T-helper 1 cell treated with Interleukin-12 subunit alpha and Interleukin-12 subunit beta and Interleukin-4 antibody, amounts not matched to agents 30 ng/mL and 1 ng/mL, for 36 hours (primary cell): ENCODE results near the gene GOLGA6L26. TPM values are rescaled to one million over a fixed set of nuclear protein-coding genes. Genes with fewer than 3 reads are reported as not detected.
"Not testable (repeated sequence)": the region's sequence is repeated elsewhere in the genome, so short reads cannot be mapped to it uniquely, and the experiment has no call there.

Experiments
- intact Hi-C: fragments of 100-400 bp; cut with micrococcal nuclease; formaldehyde crosslinking; loops from one replicate; pipeline ENCODE4 v1.15.1; 2024
- total RNA-seq: library from RNA; stranded (reverse); gene quantifications from 2 replicates; pipeline ENCODE4 v1.2.3, GENCODE V29; 2022

Gene GOLGA6L26, protein sequence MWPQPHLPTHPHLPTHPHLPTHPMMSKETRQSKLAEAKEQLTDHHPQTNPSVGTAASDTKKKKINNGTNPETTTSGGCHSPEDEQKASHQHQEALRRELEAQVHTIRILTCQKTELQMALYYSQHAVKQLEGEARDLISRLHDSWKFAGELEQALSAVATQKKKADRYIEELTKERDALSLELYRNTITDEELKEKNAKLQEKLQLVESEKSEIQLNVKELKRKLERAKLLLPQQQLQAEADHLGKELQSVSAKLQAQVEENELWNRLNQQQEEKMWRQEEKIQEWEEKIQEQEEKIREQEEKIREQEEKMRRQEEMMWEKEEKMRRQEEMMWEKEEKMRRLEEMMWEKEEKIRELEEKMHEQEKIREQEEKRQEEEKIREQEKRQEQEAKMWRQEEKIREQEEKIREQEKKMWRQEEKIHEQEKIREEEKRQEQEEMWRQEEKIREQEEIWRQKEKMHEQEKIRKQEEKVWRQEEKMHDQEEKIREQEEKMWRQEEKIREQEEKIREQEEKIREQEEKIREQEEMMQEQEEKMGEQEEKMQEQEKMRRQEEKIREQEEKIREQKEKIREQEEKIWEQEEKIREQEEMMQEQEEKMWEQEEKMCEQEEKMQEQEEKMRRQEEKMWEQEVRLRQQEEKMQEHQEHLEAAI
- total RNA-seq: not detected in 2 replicates

DNA sequence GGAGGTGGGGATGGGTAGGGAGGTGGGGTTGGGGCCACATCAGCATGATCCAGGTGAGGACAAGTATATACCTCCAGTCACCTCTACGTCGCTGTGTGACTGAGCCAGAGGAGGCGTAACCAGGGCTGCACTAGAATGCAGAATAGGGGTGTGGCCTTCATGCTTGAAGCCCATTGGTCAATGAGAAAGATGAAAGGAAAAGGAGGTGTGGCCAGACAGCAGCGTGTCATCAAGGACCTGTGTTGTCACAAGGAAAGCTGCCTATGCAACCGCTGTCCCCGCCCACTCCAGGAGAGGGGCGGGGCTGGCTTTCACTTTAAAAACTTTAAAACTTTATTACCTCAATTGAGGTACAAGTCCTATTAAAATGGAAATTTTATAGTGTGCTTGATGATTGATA lies at the start of gene GOLGA6L26:
Gene GOLGA6L26, minus strand, starts transcription at position 101 of the 400 bp plus-strand sequence. Its CDS starts 61 bp downstream, at position 40.
- intact Hi-C loops: not testable (repeated sequence)

DNA sequence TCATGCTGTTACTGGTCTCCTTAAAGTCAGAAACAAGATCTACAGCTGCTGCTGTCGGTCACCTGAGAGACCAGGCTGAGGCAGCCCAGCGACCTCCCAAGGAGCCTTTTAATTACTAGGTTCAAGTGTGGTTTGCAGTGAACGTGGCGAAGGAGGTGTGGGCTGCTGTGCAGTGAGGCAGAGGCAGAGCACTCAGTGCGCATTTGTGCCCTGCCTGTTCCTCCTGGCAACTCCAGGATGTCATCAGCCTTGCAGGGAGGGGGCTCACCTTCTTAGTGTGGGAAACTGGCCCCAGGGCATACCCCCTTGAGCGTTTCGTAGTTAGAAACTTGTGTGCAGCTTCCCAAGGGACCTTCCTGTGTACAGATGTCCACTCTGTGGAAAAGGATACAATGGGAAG lies 47.2 kb upstream of the GOLGA6L26 start:
- intact Hi-C loops: not testable (repeated sequence)

DNA sequence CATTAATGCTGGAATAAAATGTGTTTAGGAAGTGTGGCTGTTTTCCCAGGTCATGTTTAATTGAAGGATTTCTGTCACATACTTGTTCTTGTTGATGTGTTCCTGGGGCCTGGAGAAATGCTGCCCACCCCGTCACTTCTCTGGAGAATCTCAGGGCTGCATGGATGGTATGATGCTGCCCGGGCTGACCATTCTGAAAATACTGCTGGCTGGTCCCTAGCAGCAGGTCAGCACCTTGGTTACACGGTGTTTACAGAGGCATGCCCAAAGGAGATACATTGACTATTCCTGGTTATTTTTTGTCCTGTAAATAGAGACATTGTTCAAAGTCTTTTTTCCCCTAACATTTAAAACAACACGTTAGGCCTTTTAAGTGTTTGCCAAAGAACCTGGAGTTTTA lies 46.7 kb upstream of the GOLGA6L26 start:
- intact Hi-C loops: not testable (repeated sequence)

DNA sequence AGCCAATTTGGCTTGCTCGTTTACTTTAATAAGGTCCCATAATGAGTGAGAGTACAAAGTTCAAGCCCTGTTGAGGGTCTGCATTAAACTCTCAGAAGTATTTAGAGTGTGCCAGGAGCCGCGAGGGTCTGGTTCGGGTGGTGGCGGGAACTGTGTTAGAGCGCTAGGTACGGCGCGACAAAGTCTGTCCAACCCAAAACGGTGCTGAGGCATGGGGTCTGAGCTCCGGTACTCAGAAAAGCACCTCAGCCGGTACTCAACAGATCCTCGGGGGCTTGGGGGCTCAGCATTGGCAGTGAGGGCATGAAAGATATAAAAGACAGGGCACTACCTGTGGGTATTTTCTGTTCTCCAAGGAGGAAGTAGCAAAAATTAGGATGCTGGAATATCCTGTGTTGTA lies 45.0 kb upstream of the GOLGA6L26 start:
- intact Hi-C loops: not testable (repeated sequence)

DNA sequence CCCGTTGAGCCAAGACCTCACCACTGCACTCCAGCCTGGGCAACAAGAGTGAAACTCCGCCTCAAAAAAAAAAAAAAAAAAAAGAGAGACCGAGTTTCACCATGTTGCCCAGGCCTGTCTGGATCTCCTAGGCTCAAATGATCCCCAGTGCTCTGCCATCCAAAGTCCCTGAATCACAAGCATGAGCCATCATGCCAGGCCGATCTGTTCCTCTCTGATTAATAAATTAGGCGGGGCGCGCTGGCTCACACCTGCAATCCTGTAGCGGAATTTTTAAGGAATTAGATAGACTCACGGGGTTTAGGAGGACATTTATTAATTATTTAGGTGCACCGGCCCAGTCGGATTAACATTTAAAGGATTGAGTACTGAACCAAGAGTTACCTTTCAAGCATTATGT lies 40.2 kb upstream of the GOLGA6L26 start:
- intact Hi-C loops: not testable (repeated sequence)

DNA sequence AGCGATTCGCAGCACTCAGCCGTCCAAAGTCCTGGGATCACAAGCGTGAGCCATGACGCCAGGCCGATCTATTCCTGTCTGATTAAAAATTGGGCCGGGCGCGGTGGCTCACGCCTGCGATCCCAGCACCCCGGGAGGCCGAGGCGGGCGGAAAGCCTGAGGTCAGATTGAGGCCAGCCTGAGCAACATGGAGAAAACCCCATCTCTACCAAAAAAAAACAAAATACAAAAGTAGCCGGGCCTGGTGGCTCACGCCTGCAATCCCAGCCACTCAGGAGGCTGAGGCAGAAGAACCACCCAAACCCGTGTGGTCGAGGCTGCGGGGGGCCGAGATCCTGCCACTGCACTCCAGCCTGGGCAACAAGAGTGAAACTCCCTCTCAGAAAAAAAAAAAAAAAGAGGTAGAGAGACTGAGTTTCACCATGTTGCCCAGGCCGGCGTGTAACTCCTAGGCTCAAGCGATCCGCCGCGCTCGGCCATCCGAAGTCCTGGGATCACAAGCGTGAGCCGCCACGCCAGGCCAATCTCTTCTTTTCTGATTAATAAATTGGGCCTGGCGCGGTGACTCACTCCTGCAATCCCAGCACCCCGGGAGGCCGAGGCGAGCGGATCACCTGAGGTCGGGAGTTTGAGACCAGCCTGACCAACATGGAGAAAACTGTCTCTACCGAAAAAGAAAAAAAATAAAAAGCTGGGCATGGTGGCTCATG lies 39.0 kb upstream of the GOLGA6L26 start:
- intact Hi-C loops: not testable (repeated sequence)

DNA sequence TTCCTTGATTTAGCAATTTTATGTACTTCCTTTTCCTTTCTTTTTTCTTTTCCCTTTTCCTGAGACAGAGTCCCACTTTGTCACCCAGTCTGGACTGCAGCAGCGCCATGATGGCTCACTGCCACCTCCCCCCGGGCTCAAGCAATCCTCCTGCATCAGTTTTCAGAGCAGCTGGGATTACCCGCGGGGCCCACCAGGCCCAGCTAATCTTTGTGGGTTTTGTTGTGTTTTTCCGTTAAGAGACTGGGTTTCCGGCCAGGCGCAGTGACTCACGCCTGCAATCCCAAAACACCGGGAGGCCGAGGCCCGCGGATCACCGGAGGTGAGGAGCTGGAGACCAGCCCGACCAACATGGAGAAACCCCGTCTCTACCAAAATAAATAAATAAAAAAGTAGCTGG lies 38.3 kb upstream of the GOLGA6L26 start:
- intact Hi-C loops: no loop called here

DNA sequence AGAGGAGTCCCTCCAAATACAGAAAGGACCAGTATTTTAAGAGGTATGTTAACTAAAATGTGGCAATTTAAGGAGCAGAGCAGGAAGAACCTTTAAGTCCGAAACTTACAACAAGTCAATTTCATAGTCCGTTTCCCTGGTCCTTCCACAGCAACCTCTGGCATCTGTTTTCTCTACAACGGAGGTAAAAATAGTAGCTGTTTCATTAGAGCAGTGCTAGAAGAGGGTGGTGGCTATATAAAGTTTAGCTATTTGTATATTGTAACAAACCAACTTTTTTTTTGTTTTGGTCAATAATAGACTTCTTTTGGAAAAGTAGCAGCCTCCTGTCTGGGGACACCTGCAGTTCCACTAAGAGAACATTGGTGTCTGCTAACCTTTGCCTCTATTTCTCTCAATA lies 37.9 kb upstream of the GOLGA6L26 start:
- intact Hi-C loops: not testable (repeated sequence)

DNA sequence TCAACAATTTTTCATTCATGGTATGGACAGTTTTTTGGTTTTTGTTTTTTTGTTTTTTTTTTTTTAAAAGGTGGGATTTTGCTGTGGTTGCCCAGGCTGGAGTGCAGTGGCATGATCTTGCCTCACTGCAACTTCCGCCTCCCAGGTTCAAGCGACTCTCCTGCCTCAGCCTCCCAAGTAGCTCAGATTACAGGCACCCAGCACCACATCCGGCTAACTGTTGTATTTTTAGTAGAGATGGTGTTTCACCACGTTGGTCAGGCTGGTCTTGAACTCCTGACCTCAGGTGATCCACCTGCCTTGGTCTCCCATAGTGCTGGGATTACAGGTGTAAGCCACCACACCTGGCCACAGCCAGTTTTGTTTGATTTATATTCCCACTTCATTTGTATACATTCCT lies 37.1 kb upstream of the GOLGA6L26 start:
- intact Hi-C loops: not testable (repeated sequence)

DNA sequence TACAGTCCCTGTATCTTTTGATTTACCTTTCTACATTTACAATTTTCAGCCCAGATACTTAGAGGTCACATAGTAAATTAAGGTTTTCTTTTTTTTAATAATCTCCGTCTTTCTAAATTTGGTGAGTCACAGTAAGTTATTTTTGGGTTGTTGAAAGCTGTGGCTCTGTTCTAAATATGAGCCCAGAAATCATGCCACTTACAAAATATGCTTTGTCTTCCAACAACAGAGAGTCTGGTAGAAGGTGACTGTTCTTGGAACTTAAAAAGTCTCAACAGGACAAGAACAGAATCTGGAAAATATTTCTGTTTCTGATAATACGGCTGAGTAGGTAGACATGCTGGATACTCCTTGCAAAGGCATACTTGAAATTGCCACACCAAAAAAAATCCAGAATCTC lies 36.6 kb upstream of the GOLGA6L26 start:
- intact Hi-C loops: no loop called here

DNA sequence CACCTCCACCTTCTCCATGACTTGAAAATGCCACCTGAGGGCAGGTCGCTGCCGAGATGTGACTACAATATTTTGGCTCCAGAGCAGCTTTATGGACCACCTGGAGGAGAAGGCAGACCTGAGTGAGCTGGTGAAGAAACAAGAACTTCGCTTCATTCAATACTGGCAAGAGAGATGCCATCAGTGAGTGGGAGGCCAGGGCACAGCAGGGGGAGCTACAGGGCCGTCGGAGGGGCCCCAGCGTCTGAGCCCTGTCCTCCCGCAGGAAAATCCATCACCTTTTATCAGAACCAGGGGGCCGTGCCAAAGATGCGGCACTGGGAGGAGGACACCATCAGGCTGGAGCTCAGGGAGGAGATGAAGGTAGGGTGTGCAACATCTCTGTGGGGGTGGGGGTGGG lies 30.3 kb upstream of the GOLGA6L26 start:
- intact Hi-C loops: not testable (repeated sequence)

DNA sequence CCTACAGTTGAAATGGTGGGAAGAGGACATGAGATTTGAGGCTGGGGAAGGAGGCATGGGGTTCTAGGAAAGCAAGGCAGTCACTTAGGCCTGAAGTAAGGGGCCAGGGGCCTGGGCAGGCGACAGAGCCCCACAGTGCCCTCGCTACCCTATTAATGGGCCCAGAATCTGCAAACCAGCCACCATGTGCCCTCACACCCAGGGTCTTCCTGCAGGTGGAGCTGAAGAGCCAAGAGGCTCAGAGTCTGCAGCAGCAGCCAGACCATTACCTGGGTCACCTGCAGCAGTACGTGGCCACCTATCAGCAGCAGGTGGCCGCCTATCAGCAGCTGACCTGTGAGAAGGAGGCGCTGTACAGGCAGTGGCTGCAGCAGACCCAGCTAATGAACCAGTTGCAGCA lies 28.6 kb upstream of the GOLGA6L26 start:
- intact Hi-C loops: not testable (repeated sequence)

DNA sequence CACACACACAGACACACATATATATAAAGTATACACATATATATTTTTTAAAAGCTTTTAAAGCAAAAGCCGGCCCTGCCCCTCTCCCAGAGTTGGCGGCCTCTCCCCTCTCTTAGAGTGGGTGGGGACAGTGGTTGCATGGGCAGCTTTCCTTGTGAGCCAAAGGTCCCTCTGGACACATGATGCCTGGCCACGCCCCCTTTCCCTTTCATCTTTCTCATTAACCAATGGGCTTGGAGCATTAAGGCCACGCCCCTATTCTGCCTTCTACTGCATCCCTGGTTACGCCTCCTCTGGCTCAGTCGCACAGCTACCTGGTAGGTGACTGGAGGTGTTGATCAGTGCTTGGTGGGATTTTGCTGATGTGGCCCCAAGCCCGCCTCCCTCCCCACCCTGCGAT lies 20.5 kb upstream of the GOLGA6L26 start, which contains the start of gene GOLGA8S:
Gene GOLGA8S, plus strand, starts transcription at position 301 of the 400 bp plus-strand sequence. Its CDS starts 62 bp downstream, at position 363.
- intact Hi-C loops: not testable (repeated sequence)

DNA sequence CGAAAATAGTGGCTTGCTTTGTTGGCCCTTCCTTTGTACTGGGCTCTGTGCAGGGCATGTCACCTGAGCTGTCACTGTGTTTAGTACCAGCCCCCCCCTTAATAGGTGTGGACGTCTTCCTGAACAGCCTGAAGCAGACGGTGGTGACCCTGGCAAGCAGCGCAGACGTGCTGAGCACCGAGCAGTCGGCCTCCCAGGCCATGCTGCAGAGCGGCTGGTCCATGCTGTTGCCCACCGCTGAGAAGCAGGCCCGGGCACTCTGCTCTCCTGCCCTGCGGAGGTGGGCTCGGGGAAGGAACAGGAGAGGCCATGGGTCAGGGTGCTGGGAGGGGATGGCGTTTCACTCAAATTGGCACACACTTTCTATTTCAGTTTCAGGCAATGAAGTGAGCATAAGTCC lies 22.8 kb downstream of the GOLGA6L26 start:
- intact Hi-C loops: not testable (repeated sequence)

DNA sequence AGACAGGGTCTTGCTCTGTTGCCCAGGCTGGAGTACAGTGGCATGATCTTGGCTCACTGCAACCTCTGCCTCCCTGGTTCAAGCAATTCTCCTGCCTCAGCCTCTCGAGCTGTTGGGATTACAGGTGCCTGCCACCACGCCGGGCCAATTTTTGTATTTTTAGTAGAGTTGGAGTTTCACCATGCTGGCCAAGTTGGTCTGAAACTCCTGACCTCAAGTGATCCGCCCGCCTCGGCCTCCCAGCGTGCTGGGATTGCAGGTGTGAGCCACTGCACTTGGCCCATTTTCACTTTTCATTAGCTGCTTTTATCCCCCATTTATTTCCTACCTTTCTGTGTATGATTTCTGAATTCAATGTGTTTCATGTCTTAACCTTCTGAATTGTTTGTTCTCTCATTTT lies 28.1 kb downstream of the GOLGA6L26 start:
- intact Hi-C loops: not testable (repeated sequence)

DNA sequence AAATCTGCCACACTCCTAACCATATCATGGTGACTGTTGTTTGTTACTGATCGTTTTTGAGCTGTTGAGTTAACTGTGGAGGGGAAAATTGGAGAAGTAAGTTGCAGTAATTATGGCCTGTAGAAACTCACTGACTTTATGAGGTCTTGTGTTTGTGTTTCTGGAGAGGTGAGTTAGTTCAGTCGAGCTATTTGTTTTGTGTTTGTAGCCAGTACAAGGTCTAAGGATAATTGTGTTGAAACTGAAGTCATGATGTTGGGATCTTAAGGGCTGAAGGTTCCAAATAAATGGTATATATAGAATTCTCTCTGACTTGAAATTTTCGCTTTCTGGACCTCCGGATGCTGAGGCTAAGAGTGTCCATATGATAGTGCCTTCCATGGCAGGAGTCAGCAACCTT lies 29.2 kb downstream of the GOLGA6L26 start:
- intact Hi-C loops: not testable (repeated sequence)

DNA sequence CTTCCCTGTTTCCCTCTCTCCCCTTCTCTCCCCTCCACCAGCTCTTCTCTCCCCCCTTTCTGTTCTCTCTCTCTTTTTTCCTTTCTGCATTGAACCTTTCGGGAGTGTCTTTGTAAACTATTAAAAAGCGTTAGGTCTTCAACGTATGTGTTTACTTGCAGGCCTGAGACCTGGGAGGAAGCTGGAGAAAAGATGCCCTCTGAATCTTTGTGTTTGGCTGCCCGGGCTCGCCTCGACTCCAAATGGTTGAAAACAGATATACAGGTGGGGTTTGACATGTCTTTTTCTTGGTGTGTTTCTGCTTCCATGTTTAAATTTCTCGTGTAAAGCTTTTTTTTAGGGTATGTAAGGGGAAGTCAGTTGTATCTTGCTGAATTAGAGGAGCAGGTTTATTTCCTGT lies 29.7 kb downstream of the GOLGA6L26 start:
- intact Hi-C loops: not testable (repeated sequence)

DNA sequence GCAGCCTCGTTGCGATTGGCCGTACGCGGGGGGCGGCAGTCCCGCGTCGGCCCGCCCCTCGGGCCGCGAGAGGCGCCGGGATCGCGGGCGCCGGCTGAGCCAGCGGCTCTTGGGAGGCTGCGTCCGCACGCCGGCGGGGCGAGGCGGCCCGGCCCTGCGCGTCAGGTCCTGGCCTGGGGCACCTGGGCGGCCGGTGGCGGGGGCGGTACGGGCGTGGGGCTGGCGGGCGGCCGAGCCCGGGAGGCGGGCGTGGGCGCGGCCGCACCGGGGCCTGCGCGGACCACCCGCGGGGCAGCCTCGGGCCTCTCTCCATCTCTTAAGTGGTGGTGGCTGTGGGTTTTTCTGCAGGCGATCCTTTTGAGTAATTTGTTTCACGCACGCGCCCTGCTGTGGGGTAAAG lies 30.3 kb downstream of the GOLGA6L26 start:
- intact Hi-C loops: not testable (repeated sequence)

DNA sequence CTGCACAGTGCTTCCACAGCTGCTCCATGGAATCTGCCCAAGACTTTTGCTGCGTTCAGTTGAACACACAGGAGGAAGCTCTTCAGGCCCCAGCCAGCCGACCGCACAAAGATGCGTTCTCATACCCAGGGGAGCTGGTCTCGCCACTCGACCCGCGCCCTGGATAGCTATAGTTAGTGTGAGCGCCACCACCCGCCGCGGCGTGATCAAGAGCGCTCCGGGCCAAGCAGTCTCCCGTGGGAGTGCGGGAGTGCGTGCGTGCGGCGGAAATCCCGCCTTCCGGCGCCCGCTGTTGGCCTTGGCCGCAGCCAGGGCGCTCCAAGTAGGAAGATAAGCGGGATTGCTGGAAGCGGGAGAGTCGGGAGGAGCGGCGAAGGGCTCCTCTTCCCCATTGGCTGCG lies 30.8 kb downstream of the GOLGA6L26 start:
- intact Hi-C loops: not testable (repeated sequence)
